Muscle of back (tissue), 11 donors: Measurements from ENCODE around the gene ETF1. TPM values are rescaled to one million over a fixed set of nuclear protein-coding genes. Genes with fewer than 3 reads are reported as not detected.

Experiments
- DNase-seq, 3 donors: peaks; one replicate each; pipeline versions ENCODE4 v3.0.0 to v3.0.0-alpha.2; 2013
- polyA plus RNA-seq, 10 donors: library from polyadenylated mRNA; unstranded; fragments of 120-200 nt; gene quantifications; one replicate each; pipeline ENCODE4 v1.2.1, GENCODE V29; 2013; ENCODE audit not compliant: insufficient read length in 10 of 10

Gene ETF1
- polyA plus RNA-seq, 10 donors: 39.6 to 62.8 (median 48.8) TPM

GRCh38 chr5:138565100-138565821, 22.2 kb upstream of the ETF1 start:
- DNase-seq: no peak

- no peak for DNase-seq
Measured at GRCh38 chr5:138564242-138564641, 21.2 kb upstream of the ETF1 start.

GRCh38 chr5:138563340-138564118, 20.5 kb upstream of the ETF1 start:
- no peak for DNase-seq

DNA sequence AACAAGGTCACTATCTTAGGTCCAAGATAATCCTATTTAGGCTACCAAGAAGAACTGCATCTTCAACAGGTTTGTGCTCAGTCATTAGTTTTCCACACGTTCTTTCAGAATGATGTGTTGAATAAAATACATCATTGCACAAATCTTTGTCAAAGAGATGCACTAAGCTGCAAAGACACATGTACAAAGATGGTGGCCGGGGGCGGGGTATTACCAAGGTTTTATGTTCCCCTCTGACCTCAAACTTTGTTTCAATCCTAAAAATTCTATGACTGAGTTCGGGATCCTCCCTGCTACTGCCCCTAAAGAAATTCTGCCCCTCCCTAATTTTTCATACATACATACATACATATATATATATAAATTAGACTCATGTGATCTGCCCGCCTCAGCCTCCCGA, 17.9 kb upstream of the ETF1 start:
- no peak for DNase-seq

DNA sequence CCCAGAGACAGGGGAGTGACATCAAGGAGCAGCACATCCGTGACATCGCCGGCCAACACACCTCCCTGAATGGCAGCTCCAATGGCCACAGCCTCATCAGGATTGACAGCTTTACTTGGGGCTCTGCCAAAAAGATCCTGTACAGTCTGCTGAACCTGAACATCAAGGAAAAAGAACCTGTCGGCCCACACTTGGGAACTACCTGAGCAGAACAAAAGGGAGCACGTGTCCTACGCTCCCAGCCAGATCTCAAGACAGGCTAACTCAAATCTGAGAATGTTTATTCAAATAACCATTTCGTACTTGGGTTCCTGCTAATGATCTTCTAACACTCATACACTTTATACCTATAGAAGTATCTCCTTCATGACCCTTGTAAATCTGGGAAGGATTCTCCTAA, 16.9 kb upstream of the ETF1 start:
- no peak for DNase-seq

GRCh38 chr5:138557677-138558076, 14.6 kb upstream of the ETF1 start:
- no peak for DNase-seq

DNA sequence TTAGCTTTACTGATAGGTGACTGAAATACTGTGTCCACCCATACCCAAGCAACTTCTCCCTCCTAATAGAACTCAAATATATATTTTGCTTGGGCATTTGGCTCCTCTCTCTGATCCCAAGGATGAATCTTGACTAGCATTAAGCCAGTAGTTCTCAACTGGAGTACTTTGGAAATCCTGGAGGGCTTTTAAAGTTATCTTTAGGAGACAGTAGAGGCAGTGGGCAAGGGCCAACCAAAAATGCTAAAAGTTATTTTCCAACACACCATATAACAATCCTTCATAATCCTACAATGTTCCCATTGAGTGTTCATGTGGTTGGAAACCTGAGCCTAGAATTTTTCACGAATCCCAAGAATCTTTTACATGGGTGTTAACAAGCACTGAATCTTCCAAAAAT, 11.1 kb upstream of the ETF1 start:
- DNase-seq: no peak

- no peak for DNase-seq
Measured at GRCh38 chr5:138553437-138554095, 10.5 kb upstream of the ETF1 start.

DNA sequence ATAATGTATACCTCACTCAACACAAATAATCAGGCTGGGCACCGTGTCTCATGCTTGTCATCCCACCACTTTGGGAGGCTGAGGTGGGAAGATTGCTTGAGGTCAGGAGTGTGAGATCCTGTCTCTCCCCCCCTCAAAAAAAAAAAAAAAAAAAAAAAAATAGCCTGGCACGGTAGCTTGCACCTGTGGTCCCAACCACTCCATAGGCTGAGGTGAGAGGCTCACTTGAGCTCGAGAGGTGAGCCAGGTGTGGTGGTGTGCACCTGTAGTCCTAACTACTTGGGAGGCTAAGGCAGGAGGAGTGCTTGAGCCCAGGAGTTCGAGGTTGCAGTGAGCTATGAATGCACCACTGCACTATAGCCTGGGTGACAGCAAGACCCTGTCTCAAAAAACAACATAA, 9.6 kb upstream of the ETF1 start:
- DNase-seq: no peak

DNA sequence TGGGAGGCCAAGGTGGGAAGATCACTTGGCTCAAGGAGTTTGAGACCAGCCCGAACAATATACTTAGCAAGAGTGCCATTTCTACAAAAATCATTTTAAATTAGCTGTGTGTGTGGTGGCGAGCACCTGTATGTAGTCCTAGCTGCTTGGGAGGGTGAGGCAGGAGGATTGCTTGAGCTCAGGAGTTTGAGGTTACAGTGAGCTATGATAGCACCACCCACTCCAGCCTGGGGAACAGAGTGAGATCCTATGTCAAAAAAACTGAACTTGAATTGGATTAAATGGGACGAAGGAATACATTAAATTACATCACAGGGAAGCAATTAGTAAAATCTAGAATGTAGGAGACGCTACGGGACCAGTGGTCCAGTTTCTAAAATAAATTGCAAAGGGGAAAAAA, 6.4 kb upstream of the ETF1 start:
- DNase-seq: no peak

- no peak for DNase-seq
Measured at GRCh38 chr5:138545919-138546562, 3.0 kb upstream of the ETF1 start.

GRCh38 chr5:138544181-138545134, 1.4 kb upstream of the ETF1 start:
- no peak for DNase-seq

- DNase-seq: no peak
Measured at GRCh38 chr5:138543730-138544104, 681 bp upstream of the ETF1 start.

DNA sequence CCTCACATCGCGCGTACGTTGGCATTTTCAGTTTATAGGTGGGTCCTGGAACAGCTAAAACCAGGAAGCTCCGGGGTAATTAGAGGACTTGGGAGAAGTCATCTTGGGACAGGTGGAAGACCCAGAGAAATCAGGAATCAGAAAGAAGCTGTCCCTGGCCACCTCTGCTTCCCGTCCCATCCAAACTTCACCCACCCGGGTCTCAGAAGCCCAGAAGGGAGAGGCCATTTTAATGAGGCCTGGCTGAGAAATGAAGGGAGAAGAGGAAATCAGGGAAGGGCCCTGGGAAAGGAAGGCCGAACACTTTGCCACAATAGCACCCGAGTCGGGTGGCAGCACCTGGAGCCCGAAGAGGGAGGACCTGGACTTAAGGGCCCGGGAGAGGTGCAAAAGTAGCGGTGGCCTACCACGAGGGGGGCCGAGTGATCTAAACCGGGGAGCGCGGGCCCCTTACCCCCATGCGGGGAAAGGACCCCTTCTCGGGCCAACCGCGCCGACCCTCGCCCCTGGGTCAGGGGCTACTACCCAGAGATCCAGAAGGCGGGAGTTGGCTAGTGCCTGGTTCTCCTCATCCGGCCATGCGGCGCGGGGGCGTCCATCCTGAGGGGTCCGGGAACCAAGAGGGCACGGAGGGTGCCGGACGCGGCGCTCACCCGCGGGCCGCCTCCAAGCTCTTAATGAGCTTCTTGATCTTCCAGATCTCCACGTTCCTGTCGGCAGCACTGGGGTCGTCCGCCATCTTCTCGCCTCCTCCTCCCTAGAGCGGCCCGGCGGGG, 668 bp downstream of the ETF1 start:
- peak in 1 of 3 donors; percentile 9 for DNase-seq

- no peak for DNase-seq
Measured at GRCh38 chr5:138541511-138542179, 1.4 kb downstream of the ETF1 start.

- DNase-seq: no peak
Measured at GRCh38 chr5:138539791-138540190, 3.2 kb downstream of the ETF1 start.

- DNase-seq: no peak
Measured at GRCh38 chr5:138538943-138539627, 4.0 kb downstream of the ETF1 start.

DNA sequence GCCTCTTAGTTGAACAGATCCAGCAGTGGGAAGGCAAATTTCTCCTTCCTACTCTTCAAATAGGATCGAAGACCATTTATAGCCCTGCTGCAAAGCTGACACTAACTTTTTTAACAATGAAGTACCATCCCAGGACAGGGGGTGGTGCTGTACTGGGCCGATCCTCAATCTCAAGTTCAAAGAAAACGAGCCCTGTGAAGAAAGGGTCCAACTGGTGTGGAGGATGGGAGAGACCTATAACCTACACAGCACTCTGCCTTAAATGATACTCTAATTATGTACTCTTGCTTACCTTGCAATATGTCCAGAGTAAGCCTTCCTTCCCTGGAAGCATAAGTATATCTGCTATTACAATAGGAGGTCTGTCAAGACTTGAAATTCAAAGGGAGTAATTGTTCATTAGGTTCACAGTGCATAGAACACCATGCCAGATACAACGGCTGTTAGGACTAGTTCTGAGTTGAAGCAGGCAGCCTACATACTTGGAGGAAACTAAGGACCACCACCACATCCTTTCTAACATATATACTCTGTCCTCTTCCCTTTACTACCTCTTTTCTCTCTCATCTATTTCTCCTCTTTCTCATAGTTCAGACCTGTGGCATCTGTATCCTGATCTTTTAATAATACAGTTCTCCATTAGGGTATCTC, 6.2 kb downstream of the ETF1 start:
- no peak for DNase-seq

- no peak for DNase-seq
Measured at GRCh38 chr5:138536215-138536614, 6.8 kb downstream of the ETF1 start.
